ENCODE data around the gene SCNN1A. TPM values are rescaled to one million over a fixed set of nuclear protein-coding genes. Genes with fewer than 3 reads are reported as not detected.

The SCNN1A gene
- total RNA-seq, 1 experiment from 2014 or later = 111 TPM

DNA sequence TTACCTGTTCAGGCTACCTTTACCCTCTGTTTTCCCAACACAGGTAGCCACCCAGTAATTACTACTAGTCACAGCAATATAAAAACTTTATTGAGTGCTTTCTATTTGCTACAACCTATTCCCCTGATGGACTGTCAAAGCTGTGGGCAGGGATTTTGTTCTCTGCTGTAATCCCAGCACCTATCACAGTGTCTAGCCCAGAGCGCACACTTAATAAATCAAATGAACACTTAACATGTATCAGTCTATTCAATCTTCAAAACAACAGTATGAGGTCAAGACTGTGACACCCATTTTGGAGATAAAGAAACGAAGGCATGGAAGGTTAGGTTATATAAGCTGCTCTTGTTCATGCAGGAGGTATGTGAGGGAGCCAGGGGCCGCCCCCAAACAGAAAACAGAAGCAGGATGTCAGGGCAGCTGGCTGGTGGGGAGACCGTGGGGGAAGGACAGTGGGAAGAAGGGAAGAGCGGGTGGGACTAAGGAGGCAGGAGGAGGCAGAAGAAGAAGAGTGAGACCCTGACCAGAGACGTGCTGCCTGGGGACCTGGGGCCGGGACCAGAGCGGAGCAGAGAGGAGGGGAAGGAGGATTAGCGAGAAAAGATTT lies 35.2 kb downstream of the SCNN1A start:
- Histone ChIP-seq H4K91ac (ENCODE audit: insufficient read length, low read depth, low read length) (no peak overlapping the region), H3K14ac (ENCODE audit: insufficient read depth, low read length) (no peak overlapping the region; the same call in 1 of the 2 replicates), H4K20me1 (ENCODE audit: control insufficient read depth, insufficient read depth, insufficient read length) (no peaks in the 10 kb centered on the region), H3K23ac (ENCODE audit: insufficient read length, low read depth, low read length) (no peak overlapping the region), H3K9me3 (ENCODE audit: control insufficient read depth, low read depth, low read length) (no peaks in the 10 kb centered on the region), H3T11ph (ENCODE audit: low read length) (no peak overlapping the region), H3K23me2 (ENCODE audit: insufficient read length, low read depth, low read length, poor library complexity, severe bottlenecking) (peaks cover 28% of the 10 kb centered on the region), H4K8ac (replicated peaks; ENCODE audit: insufficient read length, low read depth, low read length) (no peak overlapping the region), H3K79me2 (ENCODE audit: insufficient read depth, low read length) (peaks cover 31% of the 10 kb centered on the region; the same call in 1 of the 2 replicates), H3K56ac (ENCODE audit: insufficient read length, low read depth, low read length) (no peak overlapping the region), H3K27me3 (ENCODE audit: insufficient read depth, low read length) (no peaks in the 10 kb centered on the region), H2BK20ac (ENCODE audit: low read depth, low read length, poor library complexity, severe bottlenecking) (no peak overlapping the region), H3K4me2 (ENCODE audit: insufficient read depth, insufficient read length, low read length) (peak overlapping the region; percentile 97), H3K9ac (ENCODE audit: extremely low read depth, insufficient read length, low read length) (peak overlapping the region; percentile 15), H3K27ac (ENCODE audit: insufficient read length, low read depth, low read length) (no peak overlapping the region), H2AK5ac (ENCODE audit: insufficient read length, low read length) (no peak overlapping the region), H2BK15ac (ENCODE audit: low read depth, low read length) (no peak overlapping the region), H3K4me1 (ENCODE audit: insufficient read depth, low read length) (peaks cover 31% of the 10 kb centered on the region), H3K79me1 (ENCODE audit: insufficient read depth, low read depth, low read length, poor library complexity, severe bottlenecking) (no peaks in the 10 kb centered on the region), H2AFZ (ENCODE audit: low read length) (no peak overlapping the region), H2BK5ac (ENCODE audit: insufficient read length, low read length) (no peak overlapping the region), H4K5ac (ENCODE audit: insufficient read length, low read depth, low read length) (no peak overlapping the region), H3K18ac (ENCODE audit: insufficient read length, low read depth, low read length) (no peak overlapping the region), H2BK12ac (ENCODE audit: insufficient read length, low read depth, low read length) (no peak overlapping the region), H2BK120ac (ENCODE audit: low read depth, low read length, poor library complexity, severe bottlenecking) (no peak overlapping the region), H3K4ac (ENCODE audit: low read depth, low read length) (no peak overlapping the region)
- TF ChIP-seq, protein P1, sequence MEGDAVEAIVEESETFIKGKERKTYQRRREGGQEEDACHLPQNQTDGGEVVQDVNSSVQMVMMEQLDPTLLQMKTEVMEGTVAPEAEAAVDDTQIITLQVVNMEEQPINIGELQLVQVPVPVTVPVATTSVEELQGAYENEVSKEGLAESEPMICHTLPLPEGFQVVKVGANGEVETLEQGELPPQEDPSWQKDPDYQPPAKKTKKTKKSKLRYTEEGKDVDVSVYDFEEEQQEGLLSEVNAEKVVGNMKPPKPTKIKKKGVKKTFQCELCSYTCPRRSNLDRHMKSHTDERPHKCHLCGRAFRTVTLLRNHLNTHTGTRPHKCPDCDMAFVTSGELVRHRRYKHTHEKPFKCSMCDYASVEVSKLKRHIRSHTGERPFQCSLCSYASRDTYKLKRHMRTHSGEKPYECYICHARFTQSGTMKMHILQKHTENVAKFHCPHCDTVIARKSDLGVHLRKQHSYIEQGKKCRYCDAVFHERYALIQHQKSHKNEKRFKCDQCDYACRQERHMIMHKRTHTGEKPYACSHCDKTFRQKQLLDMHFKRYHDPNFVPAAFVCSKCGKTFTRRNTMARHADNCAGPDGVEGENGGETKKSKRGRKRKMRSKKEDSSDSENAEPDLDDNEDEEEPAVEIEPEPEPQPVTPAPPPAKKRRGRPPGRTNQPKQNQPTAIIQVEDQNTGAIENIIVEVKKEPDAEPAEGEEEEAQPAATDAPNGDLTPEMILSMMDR (conservative IDR thresholded peaks at IDR 0.05) = no peak
- WGBS (ENCODE audit: extremely low coverage, insufficient read length, low lambda C conversion rate) = no CpG with 5 or more reads among the region's 9 CpGs
- H3K4me1 Mint-ChIP-seq = peaks cover 33 to 38% of the 10 kb centered on the region in 2 experiments
- no peaks in the 10 kb centered on the region for H3K9me3 Mint-ChIP-seq
- no peak for DNase-seq
- H3K4me3 Mint-ChIP-seq = no peak overlapping the region
- no peaks in the 10 kb centered on the region; the same call in 1 of the 2 replicates for H3K27me3 Mint-ChIP-seq (ENCODE audit: low read depth)
- H3K36me3 Mint-ChIP-seq (ENCODE audit: insufficient read depth in 1 of 3, low read depth in 3 of 3) = peaks cover 0 to 6% (median 4%) of the 10 kb centered on the region in 3 experiments; a peak in 5 of 7 replicates
- H3K27ac Mint-ChIP-seq = no peak overlapping the region

All from H9 (cell line).